MM.1S (cell line): Measurements from ENCODE around the gene TMCO4.

ENCODE experiments used
- DNase-seq: peaks from one replicate; pipeline ENCODE4 v3.0.0-alpha.2; 2015
- H2AFZ ChIP-seq: fragments of 300-600 bp; sonication (generic); 2 replicates; pipeline ENCODE4 v1.6.0; 2016; ENCODE audit warnings: antibody characterized with exemption, low read length
- H3F3A ChIP-seq: fragments of 300-600 bp; sonication (generic); 2 replicates; pipeline ENCODE4 v1.6.1; 2016; ENCODE audit warnings: mild to moderate bottlenecking, antibody characterized with exemption, low read length, moderate library complexity, mixed read lengths; ENCODE audit not compliant: insufficient read depth
- H3K27ac ChIP-seq: fragments of 300-600 bp; sonication (generic); 2 replicates; pipeline ENCODE4 v1.5.1; 2016; ENCODE audit warnings: mild to moderate bottlenecking, low read length
- H3K27me3 ChIP-seq: fragments of 300-600 bp; sonication (generic); replicated peaks from 2 replicates; pipeline ENCODE4 v1.6.0; 2016; ENCODE audit warnings: low read length; ENCODE audit not compliant: insufficient read depth
- H3K36me3 ChIP-seq: fragments of 300-600 bp; sonication (generic); replicated peaks from 2 replicates; pipeline ENCODE4 v1.6.1; 2016; ENCODE audit warnings: mild to moderate bottlenecking, low read length, mixed read lengths; ENCODE audit not compliant: insufficient read depth
- H3K4me1 ChIP-seq: fragments of 300-600 bp; sonication (generic); 2 replicates; pipeline ENCODE4 v1.6.1; 2016; ENCODE audit warnings: low read length, mixed read lengths
- H3K4me2 ChIP-seq: fragments of 300-600 bp; sonication (generic); 2 replicates; pipeline ENCODE4 v1.6.0; 2016; ENCODE audit warnings: low read depth, low read length
- H3K4me3 ChIP-seq: fragments of 300-600 bp; sonication (generic); 2 replicates; pipeline ENCODE4 v1.5.1; 2016; ENCODE audit warnings: low read length, mixed read lengths
- H3K79me2 ChIP-seq: fragments of 300-600 bp; sonication (generic); 2 replicates; pipeline ENCODE4 v1.6.1; 2016; ENCODE audit warnings: mixed run types, low read length, mixed read lengths
- H3K9ac ChIP-seq: fragments of 300-600 bp; sonication (generic); 2 replicates; pipeline ENCODE4 v1.6.1; 2016; ENCODE audit warnings: low read length, mixed read lengths
- H3K9me2 ChIP-seq: fragments of 300-600 bp; sonication (generic); replicated peaks from 2 replicates; pipeline ENCODE4 v1.6.1; 2016; ENCODE audit warnings: mild to moderate bottlenecking, low read length, mixed read lengths; ENCODE audit not compliant: insufficient read depth
- H3K9me3 ChIP-seq: fragments of 300-600 bp; sonication (generic); replicated peaks from 2 replicates; pipeline ENCODE4 v1.6.1; 2016; ENCODE audit warnings: mild to moderate bottlenecking, low read length, mixed read lengths; ENCODE audit not compliant: insufficient read depth
- H4K20me1 ChIP-seq: fragments of 300-600 bp; sonication (generic); 2 replicates; pipeline ENCODE4 v1.6.1; 2016; ENCODE audit warnings: mild to moderate bottlenecking, low read length, moderate library complexity, mixed read lengths; ENCODE audit not compliant: insufficient read depth
- EZH2 ChIP-seq: fragments of 300-600 bp; sonication (generic); optimal IDR thresholded peaks from 2 replicates; pipeline ENCODE3; 2017; ENCODE audit warnings: low read depth, mild to moderate bottlenecking, antibody characterized with exemption, low read length, mixed read lengths
- EZH2phosphoT487 ChIP-seq: fragments of 300-600 bp; sonication (generic); IDR thresholded peaks from 2 replicates; pipeline ENCODE4 v1.6.1; 2018; ENCODE audit warnings: antibody characterized with exemption, low read length
- TF ChIP-seq, protein P1 (sequence below): fragments of 300-600 bp; sonication (generic); IDR thresholded peaks from 2 replicates; pipeline ENCODE4 v1.5.1; 2016; ENCODE audit warnings: antibody characterized with exemption, low read length, mixed read lengths

TMCO4 gene

DNA sequence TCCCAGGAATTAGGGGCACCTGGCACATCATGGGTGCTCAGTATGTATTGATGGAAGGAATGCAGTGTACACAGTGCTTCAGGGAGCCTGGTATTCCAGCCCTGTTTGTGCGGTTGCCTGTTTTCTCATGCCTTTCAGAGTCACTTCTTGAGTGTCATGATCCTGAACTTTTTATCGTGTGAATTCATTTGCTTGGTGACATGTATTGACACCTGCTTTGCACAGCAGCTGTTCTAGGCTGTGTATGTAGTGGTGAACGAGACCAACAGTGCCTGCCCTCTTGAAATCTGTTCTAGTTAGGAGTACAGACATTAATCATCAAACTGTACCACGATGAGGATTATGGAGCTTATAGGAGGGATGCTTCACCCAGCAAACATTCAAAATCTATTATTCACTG, 128.9 kb downstream of the TMCO4 start:
- DNase-seq, result no peak
- no peaks in the 10 kb centered on the region for H3K9me2 ChIP-seq
- no peak overlapping the region for H3K4me2 ChIP-seq
- no peak overlapping the region for H3K9ac ChIP-seq
- no peaks in the 10 kb centered on the region for H3K79me2 ChIP-seq
- H4K20me1 ChIP-seq, result no peaks in the 10 kb centered on the region
- no peak overlapping the region for H2AFZ ChIP-seq
- H3K4me1 ChIP-seq, result no peaks in the 10 kb centered on the region
- H3K27me3 ChIP-seq, result peaks cover 68% of the 10 kb centered on the region
- no peaks in the 10 kb centered on the region for H3K36me3 ChIP-seq
- no peaks in the 10 kb centered on the region for H3K9me3 ChIP-seq
- H3F3A ChIP-seq, result no peaks in the 10 kb centered on the region
- TF ChIP-seq EZH2phosphoT487, result no peak
- TF ChIP-seq, protein P1, sequence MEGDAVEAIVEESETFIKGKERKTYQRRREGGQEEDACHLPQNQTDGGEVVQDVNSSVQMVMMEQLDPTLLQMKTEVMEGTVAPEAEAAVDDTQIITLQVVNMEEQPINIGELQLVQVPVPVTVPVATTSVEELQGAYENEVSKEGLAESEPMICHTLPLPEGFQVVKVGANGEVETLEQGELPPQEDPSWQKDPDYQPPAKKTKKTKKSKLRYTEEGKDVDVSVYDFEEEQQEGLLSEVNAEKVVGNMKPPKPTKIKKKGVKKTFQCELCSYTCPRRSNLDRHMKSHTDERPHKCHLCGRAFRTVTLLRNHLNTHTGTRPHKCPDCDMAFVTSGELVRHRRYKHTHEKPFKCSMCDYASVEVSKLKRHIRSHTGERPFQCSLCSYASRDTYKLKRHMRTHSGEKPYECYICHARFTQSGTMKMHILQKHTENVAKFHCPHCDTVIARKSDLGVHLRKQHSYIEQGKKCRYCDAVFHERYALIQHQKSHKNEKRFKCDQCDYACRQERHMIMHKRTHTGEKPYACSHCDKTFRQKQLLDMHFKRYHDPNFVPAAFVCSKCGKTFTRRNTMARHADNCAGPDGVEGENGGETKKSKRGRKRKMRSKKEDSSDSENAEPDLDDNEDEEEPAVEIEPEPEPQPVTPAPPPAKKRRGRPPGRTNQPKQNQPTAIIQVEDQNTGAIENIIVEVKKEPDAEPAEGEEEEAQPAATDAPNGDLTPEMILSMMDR, result no peak
- TF ChIP-seq EZH2, result no peak
- no peak overlapping the region for H3K27ac ChIP-seq
- H3K4me3 ChIP-seq, result no peak overlapping the region

DNA sequence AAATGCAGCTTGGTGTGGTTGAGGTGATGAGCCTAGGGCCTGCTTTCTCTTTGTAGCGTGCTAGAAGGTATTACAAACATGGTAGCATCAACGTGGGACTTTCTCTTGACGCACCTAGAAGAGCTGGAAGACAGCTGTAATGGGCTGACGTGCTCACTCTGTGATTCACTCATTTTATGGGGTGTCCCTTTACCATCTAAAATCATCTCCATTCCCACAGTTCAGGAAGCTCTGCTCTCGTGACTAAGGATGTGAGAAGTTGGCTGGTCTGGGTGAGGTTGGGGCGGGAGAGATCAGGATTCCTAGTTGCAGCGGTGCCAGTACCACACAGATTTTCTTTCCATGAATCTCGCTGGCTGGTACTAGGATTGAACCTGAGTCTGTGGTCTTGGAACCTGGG, 130.8 kb downstream of the TMCO4 start:
- H3K27me3 ChIP-seq, result peaks cover 83% of the 10 kb centered on the region
- H3F3A ChIP-seq, result no peaks in the 10 kb centered on the region
- no peaks in the 10 kb centered on the region for H3K79me2 ChIP-seq
- no peak overlapping the region for H3K4me3 ChIP-seq
- H3K9me3 ChIP-seq, result no peaks in the 10 kb centered on the region
- no peaks in the 10 kb centered on the region for H3K9me2 ChIP-seq
- TF ChIP-seq EZH2phosphoT487, result no peak
- TF ChIP-seq, protein P1, result no peak
- H3K9ac ChIP-seq, result no peak overlapping the region
- no peaks in the 10 kb centered on the region for H4K20me1 ChIP-seq
- H3K36me3 ChIP-seq, result no peaks in the 10 kb centered on the region
- DNase-seq, result no peak
- no peak overlapping the region for H3K27ac ChIP-seq
- H3K4me1 ChIP-seq, result no peaks in the 10 kb centered on the region
- no peak overlapping the region for H3K4me2 ChIP-seq
- H2AFZ ChIP-seq, result no peak overlapping the region

DNA sequence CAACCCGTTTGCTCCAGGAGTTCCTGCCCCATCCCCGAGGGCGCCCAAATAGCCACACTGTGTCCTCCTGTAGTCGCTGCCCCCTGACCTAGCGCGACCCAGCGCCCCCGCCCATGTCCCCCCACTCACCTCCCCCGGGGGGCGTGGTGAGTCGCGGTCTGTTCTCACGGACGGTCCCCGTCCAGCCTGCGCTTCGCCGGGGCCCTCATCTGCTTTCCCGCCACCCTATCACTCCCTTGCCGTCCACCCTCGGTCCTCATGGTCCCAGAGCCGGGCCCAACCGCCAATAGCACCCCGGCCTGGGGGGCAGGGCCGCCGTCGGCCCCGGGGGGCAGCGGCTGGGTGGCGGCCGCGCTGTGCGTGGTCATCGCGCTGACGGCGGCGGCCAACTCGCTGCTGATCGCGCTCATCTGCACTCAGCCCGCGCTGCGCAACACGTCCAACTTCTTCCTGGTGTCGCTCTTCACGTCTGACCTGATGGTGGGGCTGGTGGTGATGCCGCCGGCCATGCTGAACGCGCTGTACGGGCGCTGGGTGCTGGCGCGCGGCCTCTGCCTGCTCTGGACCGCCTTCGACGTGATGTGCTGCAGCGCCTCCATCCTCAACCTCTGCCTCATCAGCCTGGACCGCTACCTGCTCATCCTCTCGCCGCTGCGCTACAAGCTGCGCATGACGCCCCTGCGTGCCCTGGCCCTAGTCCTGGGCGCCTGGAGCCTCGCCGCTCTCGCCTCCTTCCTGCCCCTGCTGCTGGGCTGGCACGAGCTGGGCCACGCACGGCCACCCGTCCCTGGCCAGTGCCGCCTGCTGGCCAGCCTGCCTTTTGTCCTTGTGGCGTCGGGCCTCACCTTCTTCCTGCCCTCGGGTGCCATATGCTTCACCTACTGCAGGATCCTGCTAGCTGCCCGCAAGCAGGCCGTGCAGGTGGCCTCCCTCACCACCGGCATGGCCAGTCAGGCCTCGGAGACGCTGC, 133.9 kb downstream of the TMCO4 start:
- H2AFZ ChIP-seq, result no peak overlapping the region
- no peak overlapping the region for H3K4me2 ChIP-seq
- no peak for DNase-seq
- H4K20me1 ChIP-seq, result no peaks in the 10 kb centered on the region
- H3K9me2 ChIP-seq, result no peaks in the 10 kb centered on the region
- TF ChIP-seq EZH2phosphoT487, result no peak
- TF ChIP-seq EZH2, result no peak
- TF ChIP-seq, protein P1, result no peak
- no peak overlapping the region for H3K27ac ChIP-seq
- H3K27me3 ChIP-seq, result peaks cover 83% of the 10 kb centered on the region
- H3K4me3 ChIP-seq, result no peak overlapping the region
- H3K9ac ChIP-seq, result no peak overlapping the region
- H3F3A ChIP-seq, result no peaks in the 10 kb centered on the region
- H3K4me1 ChIP-seq, result no peaks in the 10 kb centered on the region
- no peaks in the 10 kb centered on the region for H3K79me2 ChIP-seq
- H3K36me3 ChIP-seq, result no peaks in the 10 kb centered on the region
- H3K9me3 ChIP-seq, result no peaks in the 10 kb centered on the region
